Muscle of leg (tissue), 11 donors: ENCODE results near the gene DCPS. TPM values are rescaled to one million over a fixed set of nuclear protein-coding genes. Genes with fewer than 3 reads are reported as not detected.
A peak's percentile ranks its signal among the peaks of the same experiment; 100 is the strongest.

Source experiments
- DNase-seq: peaks from one replicate; pipeline ENCODE4 v3.0.0; 2013
- H3K27ac ChIP-seq: one replicate; pipeline ENCODE4 v1.5.1; 2013; ENCODE audit warnings: mild to moderate bottlenecking, low read length, control low read depth
- H3K27me3 ChIP-seq: one replicate; pipeline ENCODE4 v1.6.1; 2013; ENCODE audit warnings: low read length; ENCODE audit not compliant: control insufficient read depth, insufficient read depth
- H3K36me3 ChIP-seq: one replicate; pipeline ENCODE4 v1.6.1; 2013; ENCODE audit warnings: low read length; ENCODE audit not compliant: control insufficient read depth, insufficient read depth
- H3K4me1 ChIP-seq: one replicate; pipeline ENCODE4 v1.6.1; 2013; ENCODE audit warnings: low read length; ENCODE audit not compliant: control insufficient read depth, insufficient read depth
- H3K4me3 ChIP-seq: one replicate; pipeline ENCODE4 v1.5.1; 2013; ENCODE audit warnings: low read length, control low read depth
- H3K9me3 ChIP-seq: replicated peaks from 2 replicates; pipeline ENCODE4 v1.6.1; 2013; ENCODE audit warnings: low read depth, low read length; ENCODE audit not compliant: control insufficient read depth
- WGBS: methylation state at CpG from one replicate; pipeline ENCODE4 v1.1.5; 2013; ENCODE audit warnings: missing lambda C conversion rate; ENCODE audit not compliant: insufficient coverage; 5-methylcytosine and 5-hydroxymethylcytosine counted together
- polyA plus RNA-seq, 8 donors: library from polyadenylated mRNA; unstranded; fragments of 120-200 nt; gene quantifications; one replicate each; pipeline versions ENCODE4 v1.2.1 to v1.2.3, GENCODE V29; 2013; ENCODE audit warnings: inconsistent platforms in 1 of 8, low replicate concordance in 1 of 8; ENCODE audit not compliant: insufficient read length in 8 of 8, insufficient read depth in 1 of 8
- total RNA-seq: library from RNA; stranded (reverse); fragments of 120-200 nt; gene quantifications from one replicate; pipeline ENCODE4 v1.2.4, GENCODE V29; 2013

The DCPS gene
- total and polyA plus RNA-seq, 9 donors = 12.5 to 22.5 (median 18.8) TPM

DNA sequence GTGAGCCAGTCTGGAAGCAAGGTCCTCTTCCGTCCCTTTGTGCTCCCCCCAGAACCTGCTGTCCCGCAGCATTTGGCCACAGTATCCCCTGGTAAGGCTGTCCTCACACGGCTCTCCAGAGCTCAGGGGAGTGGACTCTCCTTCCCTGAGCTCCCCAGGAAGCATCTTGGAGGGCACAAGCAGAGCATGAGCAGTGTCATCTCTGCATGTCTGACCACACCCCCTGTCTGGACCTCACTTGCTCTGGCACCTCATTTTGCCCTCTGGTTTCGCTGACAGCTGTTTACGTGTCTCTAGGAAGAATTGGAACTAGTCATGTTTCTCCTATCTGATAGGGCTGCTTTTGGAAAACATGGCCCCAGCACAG lies 15.5 kb downstream of the DCPS start:
- Histone ChIP-seq H3K36me3 (no peaks in the 10 kb centered on the region), H3K9me3 (no peaks in the 10 kb centered on the region), H3K27me3 (no peaks in the 10 kb centered on the region), H3K4me1 (peaks cover 25% of the 10 kb centered on the region), H3K4me3 (no peak overlapping the region), H3K27ac (peak overlapping the region; percentile 96)
- DNase-seq = no peak
- 48% methylated on average over 5 of the region's 5 CpGs for WGBS

DNA sequence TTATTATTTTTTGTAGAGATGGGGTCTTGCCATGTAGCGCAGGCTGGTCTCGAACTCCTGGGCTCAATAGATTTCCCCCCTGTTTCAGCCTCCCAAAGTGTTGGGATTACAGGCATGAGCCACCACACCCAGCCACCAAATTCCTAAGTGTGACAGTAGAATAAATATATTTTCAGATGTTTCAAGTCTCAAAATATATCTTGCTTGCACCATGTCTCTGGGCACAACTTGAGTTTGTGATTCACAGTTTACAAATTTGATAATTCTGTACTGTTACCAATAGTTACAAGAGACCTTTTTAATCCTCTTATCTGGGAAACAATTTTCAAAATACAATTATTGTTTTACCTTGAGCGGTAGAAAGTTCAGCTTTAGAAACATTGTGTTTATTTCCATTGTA lies 19.1 kb downstream of the DCPS start:
- Histone ChIP-seq H3K27ac (no peak overlapping the region), H3K4me1 (peaks cover 18% of the 10 kb centered on the region), H3K36me3 (peaks cover 4% of the 10 kb centered on the region), H3K9me3 (no peaks in the 10 kb centered on the region), H3K27me3 (no peaks in the 10 kb centered on the region), H3K4me3 (no peak overlapping the region)
- WGBS = no CpG with 5 or more reads among the region's 3 CpGs
- no peak for DNase-seq

DNA sequence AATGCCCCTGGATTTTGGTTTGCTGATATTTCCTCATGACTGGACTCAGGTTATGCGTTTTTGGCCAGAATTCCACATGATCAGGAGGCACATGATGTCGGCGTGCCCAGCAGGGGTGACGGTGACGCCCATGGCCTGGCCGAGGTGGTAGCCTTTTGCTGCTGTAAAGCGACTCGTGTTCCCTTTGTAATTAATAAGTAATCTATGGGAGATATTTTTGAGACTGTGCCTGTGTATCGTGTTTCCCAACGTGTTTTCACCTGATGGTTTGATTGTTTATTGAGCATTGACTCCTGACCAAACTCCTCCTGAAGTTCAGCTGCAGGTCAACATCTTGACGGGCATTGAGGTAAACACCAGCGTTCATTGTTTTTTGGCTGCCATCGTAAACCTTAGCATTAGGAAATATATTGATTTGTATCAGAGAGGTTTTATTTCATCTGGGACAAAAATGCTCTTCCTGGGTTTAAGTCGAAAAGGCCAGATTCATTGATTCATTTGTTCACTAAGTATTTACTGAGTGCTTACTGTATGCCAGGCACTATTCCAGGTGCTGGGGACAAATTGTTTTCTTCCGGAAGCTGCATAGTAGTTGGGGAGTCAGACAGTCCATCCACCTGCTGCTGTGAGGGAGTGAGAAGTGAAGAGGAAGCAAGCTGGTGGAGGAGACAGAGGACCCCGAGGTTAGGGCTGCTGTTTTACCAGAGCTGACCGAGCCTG lies 23.6 kb downstream of the DCPS start:
- Histone ChIP-seq H3K27ac (no peak overlapping the region), H3K9me3 (no peaks in the 10 kb centered on the region), H3K4me1 (peaks cover 14% of the 10 kb centered on the region), H3K36me3 (peaks cover 18% of the 10 kb centered on the region), H3K4me3 (no peak overlapping the region), H3K27me3 (no peaks in the 10 kb centered on the region)
- 82% methylated on average over 9 of the region's 17 CpGs for WGBS
- DNase-seq = no peak

DNA sequence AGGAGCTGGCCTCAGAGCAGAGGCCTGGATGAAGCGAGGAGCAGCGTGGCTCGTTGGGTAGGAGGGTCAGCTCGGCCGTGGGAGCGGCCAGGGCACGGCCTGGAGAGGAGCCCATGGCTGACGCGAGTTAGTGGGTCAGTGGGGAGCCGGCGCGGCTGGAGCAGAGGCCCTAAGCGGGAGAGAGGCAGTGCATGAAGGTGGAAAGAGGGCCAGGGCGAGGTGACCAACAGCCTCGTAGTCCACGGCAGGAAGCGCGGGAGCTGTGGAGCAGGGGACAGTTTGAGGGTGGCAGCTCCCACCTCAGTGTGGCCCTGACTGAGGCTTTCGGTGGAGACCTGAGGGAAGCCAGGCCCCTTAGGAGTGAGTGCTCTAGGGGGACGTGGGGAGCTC lies 24.1 kb downstream of the DCPS start:
- Histone ChIP-seq H3K27me3 (no peaks in the 10 kb centered on the region), H3K36me3 (peaks cover 21% of the 10 kb centered on the region), H3K4me1 (peaks cover 16% of the 10 kb centered on the region), H3K27ac (no peak overlapping the region), H3K4me3 (no peak overlapping the region), H3K9me3 (no peaks in the 10 kb centered on the region)
- no peak for DNase-seq
- 81% methylated on average over 20 of the region's 20 CpGs for WGBS

DNA sequence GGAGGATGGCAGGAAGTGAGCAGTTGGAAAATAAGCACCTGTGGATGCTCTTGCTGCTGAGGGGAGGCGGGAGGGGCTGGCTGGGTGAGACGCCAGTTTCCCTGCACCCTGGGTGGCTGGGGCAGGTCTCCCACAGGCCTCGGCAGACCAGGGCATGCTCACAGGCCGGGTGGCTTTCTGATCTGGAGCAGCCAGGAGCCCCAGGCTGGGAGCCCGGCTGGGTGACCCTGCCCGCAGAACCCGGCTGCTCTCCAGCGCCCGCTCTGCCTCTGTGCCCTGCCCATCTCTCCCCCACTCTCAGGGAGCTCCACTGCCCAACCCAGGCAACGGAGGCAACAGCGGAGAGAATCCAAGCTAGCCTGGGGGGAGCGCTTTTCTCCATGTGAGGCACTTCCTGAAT lies 24.6 kb downstream of the DCPS start:
- no peaks in the 10 kb centered on the region for H3K27me3 ChIP-seq
- H3K36me3 ChIP-seq = peaks cover 25% of the 10 kb centered on the region
- no peak for DNase-seq
- no peak overlapping the region for H3K27ac ChIP-seq
- no peak overlapping the region for H3K4me3 ChIP-seq
- 83% methylated on average over 9 of the region's 12 CpGs for WGBS
- H3K4me1 ChIP-seq = peaks cover 16% of the 10 kb centered on the region
- no peaks in the 10 kb centered on the region for H3K9me3 ChIP-seq

DNA sequence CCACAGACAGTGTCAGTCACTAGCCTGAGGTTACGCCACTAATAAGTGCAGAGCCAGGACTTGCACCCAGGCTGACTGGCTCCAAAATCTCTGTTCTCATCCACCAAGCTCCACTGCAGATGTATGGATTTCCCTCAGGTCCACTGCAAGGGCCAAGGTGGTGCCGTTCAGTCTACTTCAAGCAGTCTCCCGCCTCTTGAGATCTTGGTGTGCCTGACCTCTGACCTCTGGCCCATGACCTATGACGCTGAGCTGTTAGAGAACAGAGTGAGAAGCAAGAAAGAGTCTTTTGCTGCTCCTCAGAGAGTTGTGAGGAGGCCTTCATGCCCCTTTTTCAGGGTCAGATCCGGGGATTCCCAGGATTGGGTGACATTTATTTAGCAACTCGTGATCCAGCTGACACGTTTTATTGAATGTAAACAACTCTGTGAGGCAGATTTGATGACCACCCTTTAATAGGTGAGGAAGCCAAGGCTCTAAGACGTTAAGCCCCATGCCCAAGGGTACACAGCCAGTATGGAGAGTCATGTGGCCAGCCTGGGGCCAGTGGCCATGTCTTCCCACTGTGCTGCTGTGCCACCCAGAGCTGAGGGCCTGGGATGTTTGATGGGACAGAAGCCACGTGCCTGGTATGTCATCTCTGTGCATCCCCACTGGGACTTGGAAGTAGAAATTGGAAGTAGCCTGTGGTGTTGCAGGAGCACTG lies 25.2 kb downstream of the DCPS start:
- 68% methylated on average over 6 of the region's 9 CpGs for WGBS

DNA sequence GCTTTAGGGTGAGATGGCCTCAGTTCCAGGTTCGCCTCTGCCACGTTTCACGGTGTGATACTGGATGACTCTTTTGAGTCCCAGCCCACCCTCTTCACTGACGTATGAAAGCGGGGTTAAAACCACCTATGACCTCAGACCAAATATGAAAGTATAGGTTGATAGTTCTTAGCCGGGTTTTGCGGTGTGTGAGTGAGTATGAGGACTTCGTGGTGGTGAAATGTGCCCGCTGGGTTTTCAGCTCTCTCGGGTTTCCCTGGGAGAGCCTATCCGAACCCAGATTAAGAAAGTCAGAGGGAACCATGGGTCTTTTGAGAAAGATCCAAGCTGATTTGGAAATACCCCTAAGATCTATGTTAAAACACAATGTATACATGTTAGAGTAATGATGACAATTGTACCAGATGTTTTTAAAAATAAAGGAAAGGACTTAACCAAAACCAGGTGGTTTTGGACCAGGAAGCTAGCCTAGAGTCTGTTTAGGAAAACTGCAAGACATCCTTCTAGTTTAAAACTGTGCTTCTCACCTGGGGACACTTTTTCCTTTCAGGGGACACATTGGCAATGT lies 25.9 kb downstream of the DCPS start:
- Histone ChIP-seq H3K9me3 (no peaks in the 10 kb centered on the region), H3K36me3 (peaks cover 28% of the 10 kb centered on the region), H3K27ac (no peak overlapping the region), H3K4me3 (no peak overlapping the region), H3K27me3 (no peaks in the 10 kb centered on the region), H3K4me1 (peaks cover 16% of the 10 kb centered on the region)
- no peak for DNase-seq
- WGBS = no CpG with 5 or more reads among the region's 11 CpGs

More for the DNA sequence above, 25.2 kb downstream of the DCPS start:
- Histone ChIP-seq H3K4me1 (peaks cover 16% of the 10 kb centered on the region), H3K9me3 (no peaks in the 10 kb centered on the region), H3K27me3 (no peaks in the 10 kb centered on the region), H3K27ac (no peak overlapping the region), H3K4me3 (no peak overlapping the region), H3K36me3 (peaks cover 28% of the 10 kb centered on the region)
- no peak for DNase-seq

DNA sequence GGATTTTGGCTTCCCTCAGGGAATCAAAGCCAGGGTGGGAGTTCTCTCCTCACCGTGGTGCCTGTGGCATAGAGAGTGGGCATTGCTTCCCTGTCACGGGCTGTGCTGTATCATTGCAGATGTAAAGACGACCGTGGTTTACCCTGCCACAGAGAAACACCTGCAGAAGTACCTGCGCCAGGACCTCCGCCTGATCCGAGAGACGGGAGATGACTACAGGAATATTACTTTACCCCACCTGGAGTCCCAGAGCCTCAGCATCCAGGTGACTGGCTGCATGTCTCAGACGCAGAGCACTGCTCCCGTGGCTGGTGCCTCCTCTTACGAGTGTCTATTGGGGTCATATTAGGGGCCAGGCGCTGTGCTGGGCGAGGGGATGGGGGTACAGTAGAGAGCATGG lies 27.4 kb downstream of the DCPS start:
- Histone ChIP-seq H3K27ac (no peak overlapping the region), H3K4me3 (no peak overlapping the region), H3K4me1 (peaks cover 23% of the 10 kb centered on the region), H3K27me3 (no peaks in the 10 kb centered on the region), H3K9me3 (no peaks in the 10 kb centered on the region), H3K36me3 (peaks cover 33% of the 10 kb centered on the region)
- no peak for DNase-seq
- 67% methylated on average over 1 of the region's 13 CpGs for WGBS

DNA sequence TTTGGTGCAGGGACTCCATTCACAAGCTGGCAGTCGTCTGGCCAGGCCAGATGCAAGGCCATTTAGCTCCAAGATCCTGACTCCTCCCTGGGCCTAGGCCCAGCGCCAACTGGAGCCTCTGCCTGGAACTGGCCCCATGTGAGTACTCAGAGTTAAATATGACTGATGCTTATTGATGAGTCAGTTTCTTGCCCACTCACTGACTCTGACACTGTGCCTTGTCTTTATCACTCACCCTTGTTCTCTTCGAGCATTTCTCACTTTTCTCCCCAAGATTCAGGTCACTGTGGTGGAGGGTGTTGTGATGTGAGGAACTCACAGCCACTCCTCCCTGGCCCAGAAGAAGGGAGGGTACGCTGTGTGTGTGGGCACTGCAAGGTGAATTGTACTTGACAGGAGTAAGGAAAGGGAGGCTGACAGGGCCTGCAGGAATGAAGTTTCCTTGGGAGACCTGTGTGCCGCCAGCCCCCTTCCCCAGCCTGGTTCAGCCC lies 28.4 kb downstream of the DCPS start:
- H3K36me3 ChIP-seq = peaks cover 33% of the 10 kb centered on the region
- DNase-seq = peak; percentile 73
- 64% methylated on average over 3 of the region's 5 CpGs for WGBS
- no peak overlapping the region for H3K27ac ChIP-seq
- peaks cover 33% of the 10 kb centered on the region for H3K4me1 ChIP-seq
- H3K9me3 ChIP-seq = no peaks in the 10 kb centered on the region
- no peak overlapping the region for H3K4me3 ChIP-seq
- H3K27me3 ChIP-seq = no peaks in the 10 kb centered on the region

DNA sequence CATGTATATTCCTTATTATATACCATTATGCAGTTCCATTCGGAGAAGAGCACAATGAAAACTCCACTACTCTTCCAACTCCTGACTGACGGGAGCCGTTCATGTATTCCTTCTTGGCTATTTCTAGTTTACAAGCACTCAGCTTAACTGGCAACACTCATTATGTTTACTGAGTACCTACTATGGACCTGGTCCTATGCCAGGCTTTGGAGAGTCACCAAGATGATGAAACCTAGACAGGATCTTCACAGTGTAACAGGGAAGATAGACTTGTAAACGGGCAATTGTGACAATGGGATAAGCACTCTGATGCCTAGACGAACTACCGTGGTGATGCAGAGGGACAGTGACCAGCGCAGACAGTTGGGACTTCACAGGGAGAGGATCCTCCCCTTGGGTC lies 29.3 kb downstream of the DCPS start:
- Histone ChIP-seq H3K27me3 (no peaks in the 10 kb centered on the region), H3K9me3 (no peaks in the 10 kb centered on the region), H3K27ac (no peak overlapping the region), H3K4me3 (no peak overlapping the region), H3K4me1 (peaks cover 42% of the 10 kb centered on the region), H3K36me3 (peaks cover 34% of the 10 kb centered on the region)
- WGBS = 94% methylated on average over 7 of the region's 7 CpGs
- no peak for DNase-seq
